GM21737 (cell line): ENCODE data around the gene KIF22.
"Not testable (repeated sequence)": the region's sequence is repeated elsewhere in the genome, so short reads cannot be mapped to it uniquely, and the experiment has no call there.

ENCODE experiments used
- ATAC-seq: cut with Tn5 transposase; IDR thresholded peaks from one replicate; pipeline ENCODE4 v1.9.1; 2021; ENCODE audit warnings: mild to moderate bottlenecking, moderate library complexity; ENCODE audit not compliant: unreplicated experiment

Gene KIF22

DNA sequence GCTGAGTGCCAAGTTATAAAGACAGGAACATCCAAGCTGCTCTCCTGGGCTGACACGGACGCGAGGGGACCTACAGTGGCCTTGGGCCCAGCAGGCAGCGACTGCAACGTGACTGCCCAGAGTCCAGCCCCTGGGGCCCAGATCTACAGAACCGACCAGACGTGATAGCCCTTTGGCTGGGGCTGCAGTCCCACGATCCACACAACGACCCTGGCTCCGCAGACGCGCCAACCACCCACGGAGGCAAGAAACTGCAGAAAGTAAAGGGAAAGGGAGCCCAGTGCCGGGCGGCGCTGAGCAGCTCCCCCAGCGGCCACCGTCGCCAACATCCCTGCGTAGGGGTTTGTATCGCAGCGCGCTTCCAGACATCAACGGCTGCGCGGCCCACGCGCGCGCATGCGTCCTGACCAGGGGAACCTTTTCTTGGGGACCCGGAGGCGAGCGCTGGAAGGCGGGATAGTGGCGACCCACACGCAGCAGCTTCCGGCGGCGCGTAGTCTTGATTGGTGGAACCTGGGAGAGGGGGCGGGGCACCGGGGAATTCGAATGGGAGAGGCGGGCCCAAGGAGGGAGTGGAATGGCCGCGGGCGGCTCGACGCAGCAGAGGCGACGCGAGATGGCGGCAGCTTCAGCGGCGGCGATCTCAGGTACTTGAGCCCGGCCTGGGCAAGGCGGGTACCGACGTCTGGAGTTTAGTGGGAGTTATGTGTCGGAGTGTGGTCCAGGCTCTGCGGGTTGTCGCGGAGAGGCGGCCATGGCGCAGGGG is at the start of gene KIF22:
Gene KIF22, plus strand, starts transcription at position 569 of the 766 bp plus-strand sequence. Its CDS starts 9 bp downstream, at position 578.
- peak; percentile 89 for ATAC-seq

DNA sequence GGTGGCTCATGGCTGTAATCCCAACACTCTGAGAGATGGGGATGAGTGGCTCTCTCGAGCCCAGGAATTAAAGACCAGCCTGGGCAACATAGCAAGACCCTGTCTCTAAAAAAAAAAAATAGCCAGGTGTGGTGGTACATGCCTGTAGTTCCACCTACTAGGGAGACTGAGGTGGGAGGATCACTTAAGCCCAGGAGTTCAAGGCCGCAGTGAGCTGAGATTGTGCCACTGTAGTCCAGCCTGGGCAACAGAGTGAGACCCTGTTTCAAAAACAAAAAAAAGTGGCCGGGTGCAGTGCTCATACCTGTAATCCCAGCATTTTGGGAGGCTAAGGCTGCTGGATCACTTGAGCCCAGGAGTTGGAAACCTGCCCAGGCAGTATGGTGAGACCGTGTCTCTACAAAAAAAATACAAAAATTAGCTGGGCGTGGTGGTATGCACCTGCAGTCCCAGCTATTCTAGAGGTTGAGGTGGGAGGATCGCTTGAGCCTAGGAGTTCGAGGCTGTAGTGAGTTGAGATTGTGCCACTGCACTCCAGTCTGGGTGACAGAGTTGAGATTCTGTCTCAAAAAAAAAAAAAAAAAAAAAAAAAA is 47.8 kb upstream of the KIF22 start:
- ATAC-seq: no peak

- ATAC-seq: no peak
These were observed 47.1 kb upstream of the KIF22 start for GRCh38 chr16:29743475-29743826.

GRCh38 chr16:29743827-29744531 is 46.6 kb upstream of the KIF22 start:
- no peak for ATAC-seq

- ATAC-seq: no peak
These were observed 45.9 kb upstream of the KIF22 start for GRCh38 chr16:29744541-29745101.

- peak; percentile 26 for ATAC-seq
These were observed 45.3 kb upstream of the KIF22 start for GRCh38 chr16:29745121-29745852.

DNA sequence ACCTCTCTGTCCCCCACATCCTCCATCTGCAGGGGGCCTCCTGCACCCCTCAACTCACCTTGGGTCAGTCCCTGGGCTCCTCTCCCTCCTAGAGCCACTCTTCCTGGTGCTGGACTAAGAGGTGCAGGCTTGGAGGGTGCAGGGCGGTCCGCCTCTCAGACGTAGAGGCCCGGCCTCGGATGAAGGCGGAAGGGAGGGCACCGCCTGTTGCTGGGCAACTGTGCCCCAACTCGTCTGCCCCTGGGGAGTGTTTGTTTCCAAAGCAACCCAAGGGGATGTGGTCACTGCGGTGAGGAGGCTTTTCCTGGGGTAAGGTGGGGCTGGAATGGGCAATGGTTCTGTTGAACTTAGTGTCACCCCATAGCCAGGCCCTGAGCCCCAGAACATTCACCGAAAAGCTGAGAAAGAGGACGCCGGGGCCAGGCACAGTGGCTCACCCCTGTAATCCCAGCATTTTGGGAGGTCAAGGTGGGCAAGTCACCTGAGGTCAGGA is 44.7 kb upstream of the KIF22 start, which contains the start of gene C16orf54:
Gene C16orf54, minus strand, starts transcription at position 138 of the 493 bp plus-strand sequence. CDS start 1,039 bp downstream, outside the sequence.
- ATAC-seq: peak; percentile 77

DNA sequence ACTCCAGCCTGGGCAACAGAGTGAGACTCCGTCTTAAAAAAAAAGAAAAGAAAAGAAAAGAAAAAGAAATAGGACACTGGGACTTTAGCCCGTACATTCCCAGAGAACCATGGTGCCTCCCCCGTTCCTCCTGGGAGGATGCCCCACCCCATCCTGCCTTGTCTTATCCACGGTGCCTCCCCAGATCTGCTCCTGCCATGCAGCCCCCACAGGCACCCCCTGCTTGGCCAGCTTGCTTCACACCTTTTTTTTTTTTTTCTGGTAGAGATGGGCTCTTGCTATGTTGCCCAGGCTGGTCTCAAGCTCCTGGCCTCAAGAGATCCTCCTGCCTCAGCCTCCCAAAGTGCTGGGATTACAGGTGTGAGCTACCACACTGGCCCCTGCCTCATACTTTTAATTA is 44.0 kb upstream of the KIF22 start:
- not testable (repeated sequence) for ATAC-seq

DNA sequence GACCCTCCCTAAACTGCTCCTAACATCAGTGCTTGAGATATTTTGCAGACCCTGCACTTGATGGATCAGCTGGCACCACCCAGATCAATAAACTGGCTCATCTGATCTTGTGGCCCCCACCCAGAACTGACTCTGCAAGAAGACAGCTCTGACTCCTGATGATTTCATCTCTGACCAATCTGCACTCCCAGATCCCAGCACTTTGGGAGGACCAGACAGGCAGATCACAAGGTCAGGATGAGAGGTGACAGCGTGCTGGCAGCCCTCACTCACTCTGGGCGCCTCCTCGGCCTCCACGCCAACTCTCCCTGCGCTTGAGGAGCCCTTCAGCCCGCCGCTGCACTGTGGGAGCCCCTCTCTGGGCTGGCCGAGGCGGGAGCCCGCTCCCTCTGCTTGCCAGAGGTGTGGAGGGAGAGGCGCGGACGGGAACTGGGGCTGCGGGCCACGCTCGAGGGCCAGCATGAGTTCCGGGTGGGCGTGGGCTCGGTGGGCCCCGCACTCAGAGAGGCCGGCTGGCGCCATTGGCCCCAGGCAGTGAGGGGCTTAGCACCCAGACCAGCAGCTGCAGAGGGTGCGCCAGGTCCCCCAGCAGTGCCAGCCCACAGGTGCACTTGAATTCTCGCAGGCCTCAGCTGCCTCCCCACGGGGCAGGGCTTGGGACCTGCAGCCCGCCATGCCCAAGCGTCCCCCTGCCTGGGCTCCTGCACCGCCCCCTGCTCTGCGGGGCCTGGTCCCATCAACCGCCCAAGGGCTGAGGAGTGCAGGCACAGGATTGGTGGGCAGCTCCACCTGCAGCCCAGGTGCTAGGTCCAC is 42.4 kb upstream of the KIF22 start:
- no peak for ATAC-seq

- ATAC-seq: not testable (repeated sequence)
These were observed 41.8 kb upstream of the KIF22 start for GRCh38 chr16:29748760-29749149.

GRCh38 chr16:29753516-29753915 is 37.0 kb upstream of the KIF22 start:
- no peak for ATAC-seq

GRCh38 chr16:29756654-29757053 is 33.9 kb upstream of the KIF22 start:
- ATAC-seq: no peak

- ATAC-seq: not testable (repeated sequence)
These were observed 33.5 kb upstream of the KIF22 start for GRCh38 chr16:29757086-29757485.

DNA sequence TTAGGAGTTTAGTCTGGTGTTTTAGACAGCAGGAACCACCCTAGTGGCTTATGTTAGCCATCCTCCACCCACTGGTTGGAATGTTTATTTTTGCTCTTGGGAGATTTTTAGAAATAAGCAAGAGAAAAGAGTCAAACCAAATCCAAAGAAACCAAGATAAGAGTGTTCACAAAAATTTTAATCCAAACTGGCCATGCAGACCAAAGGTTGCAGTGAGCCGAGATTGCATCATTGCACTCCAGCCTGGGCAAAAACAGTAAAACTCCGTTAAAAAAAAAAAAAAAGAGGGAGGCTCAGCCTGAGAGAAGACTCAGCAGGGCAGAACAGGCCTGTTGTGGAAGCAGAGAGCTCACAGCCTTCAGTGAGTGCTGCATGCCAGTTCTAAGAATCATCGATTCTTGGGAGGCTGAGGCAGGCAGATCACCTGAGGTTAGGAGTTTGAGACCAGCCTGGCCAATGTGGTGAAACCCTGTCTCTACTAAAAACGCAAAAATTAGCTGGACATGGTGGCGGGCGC is 32.5 kb upstream of the KIF22 start:
- no peak for ATAC-seq

- no peak for ATAC-seq
These were observed 29.8 kb upstream of the KIF22 start for GRCh38 chr16:29760567-29761279.

- not testable (repeated sequence) for ATAC-seq
These were observed 29.3 kb upstream of the KIF22 start for GRCh38 chr16:29761280-29761651.

GRCh38 chr16:29761882-29762281 is 28.7 kb upstream of the KIF22 start:
- ATAC-seq: no peak

DNA sequence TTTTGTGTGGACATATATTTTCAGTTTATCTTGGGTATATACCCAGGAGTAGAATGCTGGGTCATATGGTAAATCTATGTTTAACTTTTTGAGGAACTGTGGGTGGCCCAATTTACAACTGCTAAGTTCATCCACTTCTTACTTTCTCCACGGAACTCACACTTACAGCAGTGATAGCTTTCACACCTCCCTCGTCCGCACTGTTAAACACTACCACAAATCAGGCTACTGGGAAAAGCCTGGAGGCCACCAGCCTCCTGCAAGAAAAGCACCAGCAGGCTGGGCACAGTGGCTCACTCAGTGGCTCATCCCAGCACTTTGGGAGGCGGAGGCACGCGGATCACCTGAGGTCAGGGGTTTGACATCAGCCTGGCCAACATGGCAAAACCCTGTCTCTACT is 27.2 kb upstream of the KIF22 start:
- ATAC-seq: no peak
